GM23338 (cell line): ENCODE data around the gene KRTAP5-2.

Experiments used
- CTCF ChIP-seq, 2 experiments: fragments of 200-600 bp in 1 of 2; sonication (generic) in 1 of 2; conservative IDR thresholded peaks; 2 replicates each; pipeline versions ENCODE4 v1.5.1 to v1.6.1; 2016 to 2017; ENCODE audit warnings: antibody characterized with exemption in 2 of 2, low read depth in 2 of 2, mild to moderate bottlenecking in 2 of 2, moderate library complexity in 1 of 2
- EZH2 ChIP-seq: fragments of 200-600 bp; sonication (generic); IDR thresholded peaks from one replicate; pipeline ENCODE4 v1.8.0; 2017; ENCODE audit warnings: antibody characterized with exemption, mild to moderate bottlenecking, low read depth; ENCODE audit not compliant: unreplicated experiment
- POLR2AphosphoS5 ChIP-seq: IDR thresholded peaks from 2 replicates; pipeline ENCODE4 v1.6.1; 2016; ENCODE audit warnings: antibody characterized with exemption, low read depth

GRCh38 chr11:1559111-1559951, 38.8 kb downstream of the KRTAP5-2 start:
- TF ChIP-seq CTCF (conservative IDR thresholded peaks at IDR 0.05; ENCODE audit: low read depth in 2 of 2) = no peak
- no peak for TF ChIP-seq EZH2
- TF ChIP-seq POLR2AphosphoS5 = no peak
